Stimulated activated CD8-positive, alpha-beta memory T cell treated with anti-CD3 and anti-CD28 coated beads, Interleukin-12 subunit alpha, Interleukin-12 subunit beta, amount 100 ng/mL, for 24 hours (primary cell): Measurements from ENCODE around the gene PGR.
"Not testable (repeated sequence)": the region's sequence is repeated elsewhere in the genome, so short reads cannot be mapped to it uniquely, and the experiment has no call there.

Experiments
- DNase-seq: peaks from one replicate; pipeline ENCODE4 v3.0.0-alpha.2; 2020; ENCODE audit errors: extremely low read depth

Gene PGR

GRCh38 chr11:101082813-101083212, 46.8 kb downstream of the PGR start:
- DNase-seq = no peak

- no peak for DNase-seq
These were observed 65.9 kb downstream of the PGR start for GRCh38 chr11:101063706-101064105.

- DNase-seq = no peak
These were observed 68.0 kb downstream of the PGR start for GRCh38 chr11:101061606-101062005.

GRCh38 chr11:101059331-101059730, 70.3 kb downstream of the PGR start:
- DNase-seq = no peak

GRCh38 chr11:101053492-101053891, 76.1 kb downstream of the PGR start:
- DNase-seq = no peak

- DNase-seq = no peak
These were observed 77.9 kb downstream of the PGR start for GRCh38 chr11:101051677-101052076.

GRCh38 chr11:101049813-101050212, 79.8 kb downstream of the PGR start:
- DNase-seq = no peak

- no peak for DNase-seq
These were observed 80.5 kb downstream of the PGR start for GRCh38 chr11:101049123-101049522.

- DNase-seq = no peak
These were observed 81.1 kb downstream of the PGR start for GRCh38 chr11:101048479-101048878.

- DNase-seq = no peak
These were observed 82.7 kb downstream of the PGR start for GRCh38 chr11:101046947-101047346.

GRCh38 chr11:101045415-101045814, 84.2 kb downstream of the PGR start:
- no peak for DNase-seq

GRCh38 chr11:101043940-101044339, 85.7 kb downstream of the PGR start:
- DNase-seq = no peak

- DNase-seq = no peak
These were observed 93.7 kb downstream of the PGR start for GRCh38 chr11:101035872-101036271.

- DNase-seq = no peak
These were observed 95.5 kb downstream of the PGR start for GRCh38 chr11:101034076-101034475.

GRCh38 chr11:101032991-101033390, 96.6 kb downstream of the PGR start:
- DNase-seq = no peak

GRCh38 chr11:101031713-101032112, 97.9 kb downstream of the PGR start:
- DNase-seq = no peak

GRCh38 chr11:101030692-101031091, 98.9 kb downstream of the PGR start:
- no peak for DNase-seq

GRCh38 chr11:101030015-101030414, 99.6 kb downstream of the PGR start:
- no peak for DNase-seq

- DNase-seq = no peak
These were observed 101.0 kb downstream of the PGR start for GRCh38 chr11:101028644-101029043.

GRCh38 chr11:101022256-101022655, 107.4 kb downstream of the PGR start:
- no peak for DNase-seq

GRCh38 chr11:101019870-101020269, 109.7 kb downstream of the PGR start:
- DNase-seq = no peak

- DNase-seq = no peak
These were observed 114.9 kb downstream of the PGR start for GRCh38 chr11:101014600-101015285.

GRCh38 chr11:101013702-101014101, 115.9 kb downstream of the PGR start:
- DNase-seq = not testable (repeated sequence)

- no peak for DNase-seq
These were observed 117.7 kb downstream of the PGR start for GRCh38 chr11:101011881-101012280.
